OCI-M1 (cell line): Measurements from ENCODE around the gene CPT1B.
A peak's percentile ranks its signal among the peaks of the same experiment; 100 is the strongest.
"Not testable (repeated sequence)": the region's sequence is repeated elsewhere in the genome, so short reads cannot be mapped to it uniquely, and the experiment has no call there.

Experiments
- DNase-seq: peaks from one replicate; lab custom pipeline; 2025; lab: John Stamatoyannopoulos, UW

CPT1B gene

GRCh38 chr22:50527921-50528681 is 50.1 kb downstream of the CPT1B start:
- peak; percentile 31 for DNase-seq

DNA sequence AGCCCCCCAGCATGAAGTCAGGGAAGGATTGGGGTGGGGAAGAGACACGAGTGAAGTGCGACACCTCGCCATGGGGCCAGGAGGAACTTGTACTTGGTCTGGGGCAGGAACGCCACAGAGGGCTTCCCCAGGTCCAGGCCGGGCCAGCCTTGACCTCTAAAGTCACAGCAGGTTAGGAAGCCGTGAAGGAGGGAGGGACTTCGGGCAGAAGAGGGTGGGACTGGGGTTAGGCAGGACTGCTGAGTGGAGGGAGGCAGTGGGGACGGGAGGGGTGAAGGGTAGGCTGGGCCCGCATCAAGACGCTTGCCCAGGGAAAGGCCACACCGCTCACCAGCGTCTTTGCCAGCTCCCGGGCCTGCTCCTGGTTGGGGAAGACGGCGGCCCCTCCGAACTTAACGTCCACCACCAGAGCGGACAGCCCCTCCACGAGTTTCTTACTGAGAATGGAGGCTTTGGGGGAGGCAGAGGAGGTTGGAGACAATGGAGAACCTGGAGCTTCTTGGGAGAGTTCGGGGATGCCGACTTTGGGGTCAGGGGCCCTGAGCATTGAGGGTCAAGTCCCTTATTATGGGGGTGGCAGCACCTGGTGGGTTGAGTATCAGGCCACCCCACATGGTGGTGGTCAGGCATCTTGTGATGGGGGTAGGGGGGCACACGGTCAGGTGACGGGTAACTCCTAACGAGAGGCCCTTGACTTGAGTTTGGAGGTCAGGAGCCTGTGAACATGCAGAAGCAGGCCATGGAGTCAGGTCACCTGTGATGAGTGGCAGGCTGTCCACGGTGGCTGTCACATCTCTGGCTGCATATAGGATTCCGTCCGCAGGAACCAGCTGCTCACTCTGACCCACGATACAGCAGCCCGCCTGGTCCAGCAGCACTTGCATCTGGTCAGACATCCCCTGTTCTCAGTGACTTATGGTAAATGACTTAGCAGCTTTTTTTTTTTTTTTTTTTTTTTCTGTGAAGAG is 51.1 kb downstream of the CPT1B start:
- DNase-seq: peak; percentile 93

DNA sequence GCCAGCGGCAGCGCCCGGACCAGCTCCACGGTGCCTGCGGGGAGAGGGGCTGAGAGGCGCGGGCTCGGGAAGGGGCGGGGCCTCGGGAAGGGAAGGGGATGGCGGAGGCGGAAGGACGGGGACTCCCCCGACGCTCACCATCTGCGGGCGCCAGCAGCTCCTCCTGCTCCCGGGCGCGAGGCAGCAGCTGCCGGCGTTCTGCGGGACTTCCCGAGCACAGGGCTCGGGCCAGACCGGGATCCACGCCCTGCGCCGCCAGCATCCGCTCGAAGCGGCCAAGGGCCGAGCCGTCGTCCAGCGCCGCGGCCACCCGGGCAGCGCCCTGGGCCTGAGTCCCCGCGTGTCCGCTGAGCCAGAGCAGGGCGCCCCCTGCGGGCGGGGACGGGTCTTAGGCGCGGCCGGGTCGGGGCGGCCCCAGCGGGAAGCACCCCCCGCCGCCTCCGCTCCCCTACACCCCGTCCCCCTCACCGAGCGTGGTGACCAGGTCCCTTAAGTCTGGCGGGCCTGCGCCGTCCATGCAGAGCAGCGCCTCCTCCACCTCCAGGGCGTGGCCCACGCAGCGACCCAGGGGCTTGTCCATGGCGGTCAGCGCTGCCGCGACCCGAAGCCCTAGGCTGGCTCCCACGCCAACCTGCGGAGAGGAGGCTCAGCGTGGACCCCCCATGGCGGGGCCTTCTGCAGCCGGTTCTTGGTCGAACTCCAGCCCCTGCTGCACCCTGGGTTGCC is 52.0 kb downstream of the CPT1B start:
- DNase-seq: peak; percentile 87

DNA sequence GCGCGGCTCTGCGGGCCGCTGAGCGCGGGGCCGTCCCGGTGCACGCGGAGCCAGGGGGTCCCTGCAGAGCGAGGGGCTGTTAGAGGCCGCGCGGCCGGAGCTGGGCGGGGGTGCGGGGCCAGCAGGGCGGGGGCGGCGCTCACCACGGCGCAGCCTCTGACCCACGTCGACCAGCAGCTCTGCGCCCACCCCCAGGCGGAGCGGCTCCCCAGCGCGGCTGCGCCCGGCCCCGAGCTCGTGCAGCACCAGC is 52.4 kb downstream of the CPT1B start:
- DNase-seq: no peak

DNA sequence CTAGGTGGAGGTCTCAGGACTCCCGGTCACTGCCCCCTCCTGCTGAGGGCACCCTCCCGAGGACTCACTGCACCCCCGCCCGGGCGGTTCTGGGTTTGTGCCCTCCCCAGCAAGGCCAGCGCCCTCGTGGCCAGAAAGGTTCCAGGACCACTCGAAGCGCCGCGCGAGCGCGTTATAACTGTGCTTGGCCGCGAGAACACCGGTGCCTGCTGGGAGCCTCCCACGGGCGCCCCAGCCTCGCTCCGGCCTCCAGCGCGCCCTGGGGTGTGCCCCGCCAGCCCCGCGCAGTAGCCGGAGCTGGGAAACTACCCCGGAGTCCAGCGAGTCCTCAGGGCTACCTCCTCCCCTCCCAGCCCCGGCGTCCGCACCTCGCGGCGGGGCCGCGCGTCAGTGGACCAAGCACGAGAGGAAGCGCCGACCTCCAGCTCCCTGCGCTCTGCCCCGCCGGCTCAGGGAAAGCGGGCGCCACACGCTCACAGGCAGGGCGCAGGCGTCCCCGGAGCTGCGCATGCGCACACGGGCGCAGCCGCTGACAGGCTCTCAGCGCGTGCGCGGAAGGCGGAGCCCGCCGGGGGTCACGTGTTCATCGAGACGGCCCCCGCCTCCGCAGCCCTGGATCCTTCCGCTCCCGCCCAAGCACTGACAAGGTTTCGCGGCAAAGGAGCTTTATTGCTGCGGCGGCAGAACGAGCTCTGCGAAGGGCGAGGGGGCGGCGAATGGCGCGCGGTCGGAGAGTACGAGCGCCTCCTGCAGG is 52.9 kb downstream of the CPT1B start, which contains the start of gene SCO2:
Gene SCO2 (minus strand): TSS at position 495 of the 754 bp plus-strand sequence. CDS start 1,187 bp downstream, outside the sequence.
- peak; percentile 98 for DNase-seq

DNA sequence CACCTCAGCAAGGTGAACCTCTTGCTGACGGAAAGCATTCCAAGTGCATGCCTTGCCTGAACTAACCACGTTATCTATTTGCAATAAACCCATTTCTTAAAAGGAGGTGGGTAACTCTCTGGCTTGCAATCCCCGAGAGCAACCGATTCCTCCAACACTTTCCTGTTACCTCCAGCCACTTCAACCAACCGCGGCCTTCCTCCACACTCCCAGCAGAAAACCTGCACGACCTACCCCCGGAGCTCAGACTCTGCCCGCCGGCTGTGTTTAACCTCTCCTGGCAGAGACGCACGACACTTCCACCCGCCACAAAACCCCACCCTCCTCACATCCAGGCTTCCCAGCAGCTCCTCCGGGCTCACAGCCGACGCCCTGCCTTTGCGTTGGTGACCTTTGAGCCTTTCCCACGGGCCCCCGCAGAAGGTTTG is 53.5 kb downstream of the CPT1B start:
- no peak for DNase-seq

GRCh38 chr22:50523806-50524675 is 54.2 kb downstream of the CPT1B start:
- peak; percentile 36 for DNase-seq

- DNase-seq: no peak
Measured at GRCh38 chr22:50523458-50523805, 54.8 kb downstream of the CPT1B start.

GRCh38 chr22:50522806-50523438 is 55.3 kb downstream of the CPT1B start:
- no peak for DNase-seq

DNA sequence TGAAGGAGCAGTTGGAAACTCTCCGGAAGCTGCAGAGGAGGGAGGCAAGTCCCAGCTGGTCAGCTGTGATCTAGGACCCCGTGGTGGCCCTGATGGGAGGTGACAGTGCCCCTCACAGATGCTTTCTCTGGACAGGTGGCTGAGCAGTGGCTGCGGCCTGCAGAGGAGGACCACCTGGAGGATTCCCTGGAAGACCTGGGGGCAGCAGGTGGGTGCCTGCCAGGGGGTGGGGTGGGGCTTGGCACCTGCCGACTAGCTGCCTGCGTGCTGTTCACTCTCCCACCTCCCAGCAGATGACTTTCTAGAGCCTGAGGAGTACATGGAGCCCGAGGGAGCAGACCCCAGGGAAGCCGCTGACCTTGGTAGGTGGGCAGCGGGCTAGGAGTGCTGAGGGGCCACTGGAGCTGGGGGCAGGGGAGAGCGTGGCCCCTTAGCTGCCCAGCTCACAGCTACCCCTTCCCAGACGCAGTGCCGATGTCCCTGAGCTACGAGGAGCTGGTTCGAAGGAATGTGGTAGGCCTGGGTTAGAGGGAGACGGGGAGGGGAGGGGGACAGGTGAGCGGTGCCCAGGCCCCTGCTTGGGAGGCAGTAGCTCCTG is 55.9 kb downstream of the CPT1B start:
- DNase-seq: no peak

- DNase-seq: no peak
Measured at GRCh38 chr22:50521710-50522109, 56.5 kb downstream of the CPT1B start.

DNA sequence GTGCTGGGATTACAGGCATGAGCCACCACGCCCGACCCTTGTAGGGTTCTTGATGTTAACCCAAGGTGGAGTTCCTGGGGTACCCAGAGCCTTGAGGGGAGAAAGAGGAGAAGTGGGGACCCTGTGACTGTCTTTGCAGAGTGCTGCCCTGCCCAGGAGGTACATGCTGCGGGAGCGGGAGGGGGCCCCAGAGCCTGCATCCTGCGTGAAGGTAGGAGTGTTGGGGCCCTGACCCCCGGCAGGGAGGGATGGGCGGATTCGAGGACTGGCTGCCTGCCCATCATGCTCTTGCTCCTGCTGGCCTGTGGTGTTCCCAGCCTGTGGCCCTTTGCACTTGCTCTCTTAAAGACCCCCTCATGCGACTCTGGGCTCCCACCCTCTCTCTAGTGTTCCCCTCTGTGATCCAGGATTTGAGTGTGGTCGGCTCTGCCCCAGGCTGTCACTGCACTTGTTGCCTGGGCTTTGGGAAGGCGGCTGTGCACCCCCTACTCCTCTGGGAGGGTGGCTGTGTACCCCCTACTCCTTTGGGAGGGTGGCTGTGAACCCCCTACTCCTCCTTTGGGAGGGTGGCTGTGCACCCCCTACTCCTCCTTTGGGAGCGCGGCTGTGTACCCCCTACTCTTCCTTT is 57.3 kb downstream of the CPT1B start:
- DNase-seq: no peak

DNA sequence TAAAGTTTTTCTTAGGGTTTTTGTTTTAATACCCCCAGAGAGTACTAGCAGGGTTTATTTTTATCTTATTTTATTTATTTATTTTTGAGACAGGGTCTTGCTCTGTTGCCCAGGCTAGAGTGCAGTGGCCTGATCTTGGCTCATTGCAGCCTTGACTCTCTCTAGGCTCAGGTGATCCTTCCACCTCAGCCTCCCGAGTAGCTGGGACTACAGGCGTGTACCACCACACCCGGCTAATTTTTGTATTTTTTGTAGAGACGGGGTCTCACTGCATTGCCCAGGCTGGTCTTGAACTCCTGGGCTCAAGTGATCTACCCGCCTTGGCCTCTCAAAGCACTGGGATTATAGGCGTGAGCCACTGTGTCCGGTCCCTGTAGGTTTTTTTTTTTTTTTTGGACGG is 58.0 kb downstream of the CPT1B start:
- DNase-seq: not testable (repeated sequence)

DNA sequence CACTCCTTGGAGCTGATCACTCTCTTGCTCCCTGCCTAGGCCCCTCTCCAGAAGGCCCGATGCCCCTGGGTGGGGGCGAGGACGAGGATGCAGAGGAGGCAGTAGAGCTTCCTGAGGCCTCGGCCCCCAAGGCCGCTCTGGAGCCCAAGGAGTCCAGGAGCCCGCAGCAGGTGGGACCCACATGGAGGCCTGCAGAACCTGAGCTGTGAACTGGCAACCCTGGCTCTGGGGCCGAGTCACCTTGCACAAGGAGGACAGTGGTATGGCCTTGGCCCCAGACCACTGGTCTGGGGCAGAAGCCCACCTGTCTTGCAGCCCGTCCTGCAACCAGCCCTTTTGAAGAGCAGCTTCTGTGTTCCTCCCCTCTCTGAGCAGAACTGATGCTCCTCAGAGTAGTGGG is 59.1 kb downstream of the CPT1B start:
- DNase-seq: no peak
